ENCODE data around the gene AGPAT4. TPM values are rescaled to one million over a fixed set of nuclear protein-coding genes. Genes with fewer than 3 reads are reported as not detected.
A peak's percentile ranks its signal among the peaks of the same experiment; 100 is the strongest.

AGPAT4 gene
- total and polyA plus RNA-seq, 2 experiments from 2014 or later = 10.6 to 11.8 TPM

DNA sequence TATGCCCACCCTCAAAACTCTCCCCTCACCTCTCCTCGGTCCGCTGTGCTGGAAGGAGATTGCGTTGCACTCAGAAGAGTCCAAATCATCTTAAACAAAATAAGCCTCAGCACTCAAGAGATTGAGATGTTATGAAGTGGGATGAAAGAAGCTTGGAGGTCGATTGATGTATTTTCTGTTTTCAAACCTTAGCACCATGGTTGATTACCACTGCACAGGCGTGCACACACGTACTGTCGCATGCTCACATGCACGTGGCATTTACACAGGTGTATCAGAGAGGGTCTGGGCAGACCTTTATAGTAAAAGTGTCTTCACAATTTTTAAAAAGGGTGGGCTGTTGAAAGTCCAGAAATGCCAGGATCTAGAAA lies 612 bp upstream of the AGPAT4 start:
- peak overlapping the region; percentile 84 for H2AFZ ChIP-seq
- peaks cover 26% of the 10 kb centered on the region for H3K79me2 ChIP-seq
- H3K4me2 ChIP-seq = peak overlapping the region; percentile 78
- H3K27ac ChIP-seq = peak overlapping the region; percentile 66
- peaks cover 14% of the 10 kb centered on the region for H3K4me1 ChIP-seq (ENCODE audit: insufficient read depth)
- H4K20me1 ChIP-seq (ENCODE audit: insufficient read depth, poor library complexity, severe bottlenecking) = no peaks in the 10 kb centered on the region
- 23% methylated on average over 8 of the region's 8 CpGs for WGBS (ENCODE audit: low lambda C conversion rate, missing lambda C conversion rate)
- H3K27me3 ChIP-seq = no peaks in the 10 kb centered on the region
- TF ChIP-seq EZH2phosphoT487 (IDR thresholded peaks at IDR 0.05; ENCODE audit: low read depth, severe bottlenecking, unreplicated experiment) (no peak), EZH2 (IDR thresholded peaks at IDR 0.05; ENCODE audit: borderline replicate concordance) (no peak)
- TF ChIP-seq, protein P1, sequence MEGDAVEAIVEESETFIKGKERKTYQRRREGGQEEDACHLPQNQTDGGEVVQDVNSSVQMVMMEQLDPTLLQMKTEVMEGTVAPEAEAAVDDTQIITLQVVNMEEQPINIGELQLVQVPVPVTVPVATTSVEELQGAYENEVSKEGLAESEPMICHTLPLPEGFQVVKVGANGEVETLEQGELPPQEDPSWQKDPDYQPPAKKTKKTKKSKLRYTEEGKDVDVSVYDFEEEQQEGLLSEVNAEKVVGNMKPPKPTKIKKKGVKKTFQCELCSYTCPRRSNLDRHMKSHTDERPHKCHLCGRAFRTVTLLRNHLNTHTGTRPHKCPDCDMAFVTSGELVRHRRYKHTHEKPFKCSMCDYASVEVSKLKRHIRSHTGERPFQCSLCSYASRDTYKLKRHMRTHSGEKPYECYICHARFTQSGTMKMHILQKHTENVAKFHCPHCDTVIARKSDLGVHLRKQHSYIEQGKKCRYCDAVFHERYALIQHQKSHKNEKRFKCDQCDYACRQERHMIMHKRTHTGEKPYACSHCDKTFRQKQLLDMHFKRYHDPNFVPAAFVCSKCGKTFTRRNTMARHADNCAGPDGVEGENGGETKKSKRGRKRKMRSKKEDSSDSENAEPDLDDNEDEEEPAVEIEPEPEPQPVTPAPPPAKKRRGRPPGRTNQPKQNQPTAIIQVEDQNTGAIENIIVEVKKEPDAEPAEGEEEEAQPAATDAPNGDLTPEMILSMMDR (IDR thresholded peaks at IDR 0.05; ENCODE audit: poor library complexity) = no peak
- no peaks in the 10 kb centered on the region for H3K9me3 ChIP-seq (ENCODE audit: low read depth)
- no peaks in the 10 kb centered on the region for H3K9me2 ChIP-seq (replicated peaks; ENCODE audit: insufficient read depth)
- no peak for DNase-seq (ENCODE audit: low spot score)
- no peaks in the 10 kb centered on the region for H3K36me3 ChIP-seq (replicated peaks; ENCODE audit: insufficient read depth, low read depth)
- H3K4me3 ChIP-seq = peak overlapping the region; percentile 28

DNA sequence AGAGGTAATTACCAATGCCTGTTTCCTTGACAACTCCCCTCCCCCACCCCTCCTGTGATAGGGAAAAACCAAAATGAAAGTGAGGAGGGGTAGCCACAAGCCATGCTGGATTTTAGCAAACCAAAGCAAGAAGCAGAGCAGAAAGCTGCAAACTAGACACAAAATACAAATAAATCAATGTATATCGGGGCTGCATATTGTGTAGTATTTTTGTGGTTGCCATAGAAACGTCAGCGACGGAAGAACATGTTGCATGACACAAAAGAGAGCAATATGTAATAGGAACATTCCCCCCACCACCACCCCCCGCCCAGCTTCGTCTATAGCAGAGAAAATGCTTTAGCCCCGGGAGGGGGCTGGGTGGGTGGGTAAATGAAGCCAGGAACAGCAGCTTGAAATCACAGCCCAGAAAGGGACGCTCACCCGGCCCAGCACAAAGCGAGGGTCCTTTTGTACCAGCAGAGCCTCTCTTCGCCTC lies 548 bp downstream of the AGPAT4 start:
- H3K27ac ChIP-seq = peak overlapping the region; percentile 73
- no peaks in the 10 kb centered on the region for H3K36me3 ChIP-seq (replicated peaks; ENCODE audit: insufficient read depth, low read depth)
- WGBS (ENCODE audit: low lambda C conversion rate, missing lambda C conversion rate) = 0% methylated on average over 6 of the region's 11 CpGs
- peak overlapping the region; percentile 13 for H2AFZ ChIP-seq
- TF ChIP-seq EZH2phosphoT487 (IDR thresholded peaks at IDR 0.05; ENCODE audit: low read depth, severe bottlenecking, unreplicated experiment) = no peak
- no peak for TF ChIP-seq EZH2 (IDR thresholded peaks at IDR 0.05; ENCODE audit: borderline replicate concordance)
- TF ChIP-seq, protein P1 (IDR thresholded peaks at IDR 0.05; ENCODE audit: poor library complexity) = no peak
- DNase-seq (ENCODE audit: low spot score) = peak; percentile 51
- peak overlapping the region; percentile 78 for H3K4me2 ChIP-seq
- H3K9me3 ChIP-seq (ENCODE audit: low read depth) = no peaks in the 10 kb centered on the region
- no peaks in the 10 kb centered on the region for H3K9me2 ChIP-seq (replicated peaks; ENCODE audit: insufficient read depth)
- H3K4me1 ChIP-seq (ENCODE audit: insufficient read depth) = peaks cover 14% of the 10 kb centered on the region
- H3K27me3 ChIP-seq = no peaks in the 10 kb centered on the region
- H4K20me1 ChIP-seq (ENCODE audit: insufficient read depth, poor library complexity, severe bottlenecking) = no peaks in the 10 kb centered on the region
- peak overlapping the region; percentile 43 for H3K4me3 ChIP-seq
- peaks cover 37% of the 10 kb centered on the region for H3K79me2 ChIP-seq

DNA sequence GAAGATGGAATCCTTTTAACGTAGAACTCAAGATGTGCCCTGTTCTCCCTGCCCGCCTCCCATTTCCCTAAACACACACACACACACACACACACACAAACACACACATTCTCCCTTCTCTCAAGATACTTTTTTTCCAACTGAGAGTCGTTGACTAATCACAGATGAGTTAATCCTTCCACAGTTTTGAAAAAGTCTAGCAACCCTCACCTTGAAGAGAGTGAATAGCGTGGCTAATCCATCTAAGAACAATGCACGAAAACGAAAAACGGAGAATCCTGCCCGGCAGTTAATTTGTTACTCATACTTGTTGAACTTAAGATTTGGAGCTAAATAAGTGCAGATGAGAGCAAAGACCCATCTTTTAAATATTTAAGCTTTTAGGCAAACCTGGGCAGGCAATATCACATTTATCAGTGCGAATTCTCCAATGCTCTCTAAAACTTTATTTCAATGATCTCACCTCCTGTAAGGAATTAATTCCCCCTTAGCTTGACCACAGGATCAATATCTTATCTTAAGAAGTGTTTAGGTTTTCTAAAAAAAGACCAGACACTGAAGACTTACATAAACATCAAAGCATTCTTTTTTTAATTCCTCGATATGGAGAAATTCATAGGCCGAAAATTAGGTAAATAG lies 1.1 kb downstream of the AGPAT4 start:
- peak overlapping the region; percentile 78 for H3K4me2 ChIP-seq
- no peaks in the 10 kb centered on the region for H3K9me3 ChIP-seq (ENCODE audit: low read depth)
- WGBS (ENCODE audit: low lambda C conversion rate, missing lambda C conversion rate) = 7% methylated on average over 11 of the region's 11 CpGs
- peaks cover 14% of the 10 kb centered on the region for H3K4me1 ChIP-seq (ENCODE audit: insufficient read depth)
- H3K4me3 ChIP-seq = peak overlapping the region; percentile 43
- no peaks in the 10 kb centered on the region for H4K20me1 ChIP-seq (ENCODE audit: insufficient read depth, poor library complexity, severe bottlenecking)
- no peaks in the 10 kb centered on the region for H3K27me3 ChIP-seq
- H2AFZ ChIP-seq = peak overlapping the region; percentile 13
- DNase-seq (ENCODE audit: low spot score) = peak; percentile 29
- H3K79me2 ChIP-seq = peaks cover 38% of the 10 kb centered on the region
- H3K9me2 ChIP-seq (replicated peaks; ENCODE audit: insufficient read depth) = no peaks in the 10 kb centered on the region
- peak overlapping the region; percentile 73 for H3K27ac ChIP-seq
- TF ChIP-seq EZH2phosphoT487 (IDR thresholded peaks at IDR 0.05; ENCODE audit: low read depth, severe bottlenecking, unreplicated experiment) (no peak), EZH2 (IDR thresholded peaks at IDR 0.05; ENCODE audit: borderline replicate concordance) (no peak)
- TF ChIP-seq, protein P1 (IDR thresholded peaks at IDR 0.05; ENCODE audit: poor library complexity) = no peak
- no peaks in the 10 kb centered on the region for H3K36me3 ChIP-seq (replicated peaks; ENCODE audit: insufficient read depth, low read depth)

All from hepatocyte (in vitro differentiated cells).